HG03196 (cell line): Measurements from ENCODE around the gene FIS1.

Source experiments
- ATAC-seq: cut with Tn5 transposase; IDR thresholded peaks from one replicate; pipeline ENCODE4 v1.9.1; 2021; ENCODE audit not compliant: unreplicated experiment

FIS1 gene

GRCh38 chr7:101235050-101235449, 9.8 kb downstream of the FIS1 start:
- no peak for ATAC-seq

DNA sequence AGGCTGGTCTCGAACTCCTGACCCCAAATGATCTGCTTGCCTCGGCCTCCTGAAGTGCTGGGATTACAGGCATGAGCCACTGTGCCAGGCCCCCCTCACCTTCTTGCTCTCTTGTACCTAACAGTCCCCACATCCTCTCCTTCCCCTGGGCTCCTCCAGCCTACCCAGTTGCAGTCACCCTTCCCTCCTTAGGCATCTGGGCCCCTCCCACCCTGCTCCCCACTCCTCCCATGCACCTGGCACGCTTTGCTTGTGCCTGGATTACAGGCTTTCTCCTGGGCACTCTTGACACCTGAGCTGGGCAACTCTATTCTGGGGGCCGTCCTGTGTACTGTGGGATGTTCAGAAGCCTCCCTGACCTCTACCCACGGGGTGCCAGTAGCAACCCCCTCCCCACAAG, 10.2 kb downstream of the FIS1 start:
- no peak for ATAC-seq

DNA sequence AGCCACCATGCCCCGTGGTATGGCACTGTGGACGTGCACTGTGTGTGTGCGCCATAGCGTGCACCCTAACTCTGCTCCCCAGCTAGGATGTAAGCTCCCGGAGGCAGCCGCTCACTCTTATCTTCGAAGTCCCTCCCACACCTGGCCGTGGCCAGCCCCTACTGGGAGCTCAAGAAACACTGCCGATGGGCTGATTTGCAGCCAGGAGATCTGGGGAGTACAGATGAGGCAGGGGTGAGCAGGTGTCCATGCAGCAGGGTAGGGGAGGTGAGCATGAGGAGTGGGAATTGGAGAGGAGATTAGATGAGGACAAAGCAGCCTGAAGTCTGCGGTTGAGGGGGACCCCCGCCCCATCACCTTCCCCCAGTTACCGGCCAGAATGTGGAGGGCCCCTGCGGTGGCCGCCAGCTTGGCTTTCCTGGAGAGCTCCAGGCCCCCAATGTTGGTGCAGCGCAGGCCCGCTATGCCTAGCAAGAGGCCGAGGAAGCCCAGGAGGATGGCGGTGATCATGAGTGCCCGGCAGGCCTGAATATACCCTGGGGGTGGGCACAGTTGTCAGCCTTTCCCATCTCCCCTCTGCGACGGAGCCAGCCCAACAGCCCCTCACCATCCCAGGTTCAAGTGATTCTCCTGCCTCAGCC, 10.9 kb downstream of the FIS1 start:
- no peak for ATAC-seq

- ATAC-seq, result no peak
Observed at GRCh38 chr7:101232141-101232850, 12.6 kb downstream of the FIS1 start.

- ATAC-seq, result no peak
Observed at GRCh38 chr7:101231644-101232043, 13.2 kb downstream of the FIS1 start.

DNA sequence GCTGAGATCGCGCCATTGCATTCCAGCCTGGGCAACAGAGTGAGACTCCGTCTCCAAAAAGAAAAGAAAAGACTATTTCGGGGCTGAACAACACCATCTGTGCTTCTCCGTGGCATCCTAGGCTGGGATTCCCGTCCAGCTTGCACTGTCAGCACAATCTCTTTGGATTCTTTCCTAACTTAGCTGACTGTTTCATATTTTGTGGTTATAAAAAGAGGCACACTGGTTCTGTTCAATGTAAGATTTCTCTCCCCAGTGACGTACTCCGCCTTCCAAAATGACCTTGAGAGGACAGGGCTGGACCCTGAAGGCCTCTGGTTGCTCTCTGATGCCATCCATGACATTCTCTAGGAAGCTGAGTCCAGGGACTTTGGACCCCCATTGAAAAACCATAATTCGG, 18.2 kb downstream of the FIS1 start:
- ATAC-seq, result no peak

GRCh38 chr7:101225650-101226049, 19.2 kb downstream of the FIS1 start:
- no peak for ATAC-seq

DNA sequence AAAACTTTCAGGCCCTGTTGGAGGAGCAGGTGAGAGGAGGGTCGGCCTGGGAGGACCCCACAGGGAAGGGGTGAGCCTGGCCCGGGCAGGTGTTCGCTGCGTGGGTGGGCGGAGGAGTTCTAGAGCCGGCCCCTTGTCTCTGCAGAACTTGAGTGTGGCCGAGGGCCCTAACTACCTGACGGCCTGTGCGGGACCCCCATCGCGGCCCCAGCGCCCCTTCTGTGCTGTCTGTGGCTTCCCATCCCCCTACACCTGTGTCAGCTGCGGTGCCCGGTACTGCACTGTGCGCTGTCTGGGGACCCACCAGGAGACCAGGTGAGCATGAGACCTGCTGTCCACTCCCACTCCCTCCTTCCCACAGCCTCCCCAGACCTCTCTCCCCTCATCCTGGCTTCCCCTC, 21.4 kb downstream of the FIS1 start:
- no peak for ATAC-seq

DNA sequence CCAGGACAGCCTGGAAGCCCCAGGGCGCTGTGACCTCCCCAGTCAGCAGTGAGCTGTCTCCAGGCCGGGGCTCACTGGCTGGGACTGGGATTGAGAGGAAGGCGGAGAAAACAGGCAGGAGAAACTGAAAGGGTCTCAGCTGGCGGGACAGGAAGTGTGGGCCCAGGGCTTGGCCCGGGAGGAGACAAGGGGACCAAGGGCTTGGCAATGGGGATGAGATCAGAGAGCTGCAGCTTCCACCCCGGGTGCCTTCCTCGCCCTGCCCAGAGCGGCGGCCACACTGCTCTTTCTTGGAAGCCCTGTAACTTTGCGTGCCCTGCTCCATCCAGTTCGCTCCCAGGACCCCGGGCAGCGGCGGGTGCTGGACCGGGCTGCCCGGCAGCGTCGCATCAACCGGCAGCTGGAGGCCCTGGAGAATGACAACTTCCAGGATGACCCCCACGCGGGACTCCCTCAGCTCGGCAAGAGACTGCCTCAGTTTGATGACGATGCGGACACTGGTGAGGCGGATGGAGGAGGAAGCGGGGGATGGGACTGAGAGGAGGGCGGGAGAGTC, 22.5 kb downstream of the FIS1 start:
- ATAC-seq, result no peak

GRCh38 chr7:101220295-101220694, 24.6 kb downstream of the FIS1 start:
- ATAC-seq, result no peak

DNA sequence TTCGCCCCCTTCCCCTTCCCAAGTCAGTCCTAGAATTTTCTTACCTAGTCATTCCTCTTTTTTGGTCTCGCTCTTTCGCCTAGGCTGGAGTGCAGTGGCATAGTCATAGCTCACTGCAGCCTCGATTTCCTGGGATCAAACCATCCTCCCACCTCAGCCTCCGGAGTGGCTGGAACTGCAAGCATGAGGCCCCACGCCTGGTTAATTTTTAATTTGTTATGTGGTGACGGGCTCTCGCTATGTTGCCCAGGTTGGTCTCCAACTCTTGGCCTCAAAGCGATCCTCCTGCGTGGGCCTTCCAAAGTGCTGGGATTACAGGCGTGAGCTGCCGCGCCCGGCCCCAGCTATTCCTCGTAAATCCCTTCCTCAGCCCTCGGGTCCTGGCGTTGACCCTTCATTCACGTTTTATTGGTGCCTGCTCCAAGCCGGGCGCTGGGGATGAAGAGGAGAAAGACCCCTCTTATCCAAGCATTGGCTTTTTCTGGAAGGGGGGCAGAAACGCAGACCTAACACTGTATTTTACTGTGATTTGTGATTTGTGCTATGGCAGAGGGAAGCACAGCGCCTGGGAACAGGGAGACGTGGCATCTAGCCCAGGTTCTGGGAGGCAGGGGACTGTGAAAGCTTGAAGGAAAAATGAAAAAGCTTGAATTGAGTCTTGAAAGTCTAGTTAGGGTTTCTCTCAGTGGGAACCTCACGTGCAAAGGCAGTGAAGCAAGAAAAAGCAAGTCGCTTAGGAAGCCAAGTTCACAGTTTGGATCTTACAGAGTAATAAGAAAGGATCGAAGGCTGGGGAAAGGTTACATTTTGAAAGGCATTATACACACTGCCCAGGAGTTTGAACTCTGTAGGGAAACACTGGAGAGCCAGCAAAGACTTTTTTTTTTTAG, 26.4 kb downstream of the FIS1 start:
- no peak for ATAC-seq

- peak; percentile 66 for ATAC-seq
Observed at GRCh38 chr7:101217388-101218235, 27.3 kb downstream of the FIS1 start, which contains the start of the genes PLOD3 and ZNHIT1. Gene PLOD3, minus strand, starts transcription at chr7:101217581. Its CDS starts 307 bp downstream, at chr7:101217274. Gene ZNHIT1, plus strand, starts transcription at chr7:101218165. Its CDS starts 31 bp downstream, at chr7:101218196.

DNA sequence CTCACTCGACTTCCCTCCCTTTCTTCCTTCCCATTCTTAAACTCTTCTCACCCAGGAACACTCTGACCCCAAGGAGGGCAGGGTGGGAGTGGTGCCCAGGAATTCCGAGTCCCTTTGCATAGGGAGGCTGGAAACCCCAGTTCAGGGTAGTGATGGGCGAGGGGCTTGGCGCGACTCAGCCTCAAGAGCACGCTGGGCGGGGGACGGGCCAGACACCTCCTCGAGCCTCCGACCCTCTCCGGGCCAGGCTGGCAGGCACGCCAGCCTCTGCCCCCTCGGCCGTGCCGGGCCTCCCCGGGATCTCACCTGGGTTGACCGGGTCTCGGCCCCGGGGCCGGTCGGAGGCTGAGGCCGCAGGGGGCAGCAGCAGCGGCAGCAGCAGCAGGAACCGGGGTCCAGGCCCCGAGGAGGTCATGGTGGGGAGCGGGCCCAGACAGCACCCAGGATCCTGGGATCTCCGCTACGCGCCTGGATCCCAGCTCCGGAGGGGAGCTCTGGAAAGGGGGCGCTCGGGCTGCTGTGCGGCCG, 28.0 kb downstream of the FIS1 start:
- ATAC-seq, result peak; percentile 15

DNA sequence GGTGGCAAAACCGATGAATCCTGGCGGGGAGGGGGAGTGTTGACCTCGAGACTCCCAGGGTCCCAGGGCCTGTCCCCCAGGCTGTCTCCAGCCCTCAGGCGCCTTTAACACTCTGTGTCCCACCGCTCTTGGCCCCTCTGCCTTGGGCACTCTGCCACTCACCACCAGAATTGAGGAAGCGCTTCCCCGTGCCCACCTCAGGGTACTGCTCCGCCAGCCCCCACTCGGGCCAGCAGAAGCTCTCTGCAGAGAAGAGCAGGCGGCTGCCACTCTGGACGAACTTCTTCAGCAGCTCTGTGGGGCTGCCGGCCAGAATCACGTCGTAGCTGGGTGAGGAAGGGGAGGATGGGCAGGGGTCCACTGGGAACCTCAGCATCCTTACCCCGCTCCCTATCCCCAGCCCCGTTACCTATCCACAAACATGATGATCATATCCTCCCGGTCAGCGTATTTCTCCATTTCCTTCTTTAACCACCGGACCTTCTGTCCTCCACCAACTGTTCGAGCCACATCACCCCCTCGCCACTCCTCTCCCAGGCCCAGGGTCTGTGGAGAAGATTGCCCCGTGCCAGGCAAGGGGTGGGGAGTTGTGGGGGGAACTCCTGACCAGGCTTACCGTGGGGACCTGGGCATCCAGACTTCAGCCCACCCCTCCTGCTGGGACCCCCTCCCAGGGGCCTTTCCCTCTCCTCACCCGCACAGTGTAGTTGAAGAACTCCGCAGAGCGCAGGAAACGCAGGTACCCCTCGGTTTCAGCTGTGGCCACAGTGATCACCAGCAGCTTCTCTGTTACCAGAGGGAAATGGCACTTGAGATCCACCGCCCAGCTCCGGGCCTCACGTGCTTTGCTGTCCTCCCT, 28.7 kb downstream of the FIS1 start:
- no peak for ATAC-seq

DNA sequence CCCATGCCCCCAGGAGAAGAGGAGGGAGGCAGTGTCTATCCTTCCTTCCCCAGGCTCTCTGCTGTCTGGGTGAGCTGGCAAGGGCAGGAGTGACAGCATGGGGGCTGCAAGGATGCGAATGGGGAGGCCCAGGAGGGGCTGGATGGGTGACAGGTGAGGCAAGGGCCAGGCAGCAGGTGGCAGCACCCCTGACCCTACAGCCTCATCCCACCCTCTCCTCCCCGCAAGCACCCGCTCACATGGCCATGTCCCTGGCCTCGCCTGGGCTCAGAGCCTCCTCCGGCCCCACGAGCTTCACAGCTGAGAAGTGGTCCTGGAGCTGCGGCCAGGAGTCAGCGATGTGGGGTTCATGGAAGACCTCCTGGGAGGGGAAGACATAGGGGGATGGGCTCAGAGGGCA, 32.9 kb downstream of the FIS1 start:
- no peak for ATAC-seq

- no peak for ATAC-seq
Observed at GRCh38 chr7:101211501-101211900, 33.4 kb downstream of the FIS1 start.

DNA sequence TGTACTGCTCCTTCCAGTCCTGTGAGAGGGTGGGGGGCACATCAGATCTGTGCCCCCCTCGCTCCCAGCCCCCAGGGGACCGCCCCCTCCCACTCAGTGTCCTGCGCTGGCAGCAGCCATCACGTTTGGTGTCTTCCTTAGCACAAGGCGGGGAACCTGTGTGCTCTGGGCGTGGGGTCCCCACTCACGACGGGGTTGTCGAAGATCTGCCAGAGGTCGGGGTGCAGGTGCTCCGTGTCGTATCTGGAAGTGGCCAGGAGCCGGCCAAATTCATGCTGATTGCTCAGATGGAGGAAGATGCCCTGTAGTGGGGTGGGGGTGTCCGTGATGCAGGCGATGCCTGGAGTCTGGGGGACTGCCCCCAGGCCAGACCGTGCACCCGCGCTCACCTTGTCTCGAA, 34.7 kb downstream of the FIS1 start:
- ATAC-seq, result no peak

DNA sequence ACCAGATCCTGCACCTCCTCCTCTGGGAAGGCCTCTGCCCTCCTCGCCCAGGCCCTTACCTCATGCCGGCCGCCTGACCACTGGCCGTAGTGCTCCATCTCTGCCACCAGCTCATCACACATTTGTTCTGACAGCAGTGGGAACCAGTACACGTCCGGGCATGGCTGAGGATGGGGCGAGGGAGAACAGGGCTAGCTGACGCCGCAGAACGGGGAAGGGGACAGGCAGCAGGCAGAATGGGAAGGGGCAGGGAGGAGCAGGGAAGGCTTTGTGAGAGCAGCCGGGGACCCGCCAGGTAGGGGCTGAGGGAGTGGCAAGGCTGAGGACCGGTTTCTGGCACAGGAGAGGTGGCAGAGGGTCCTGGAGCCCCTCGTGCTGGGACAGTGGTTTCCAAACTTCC, 36.1 kb downstream of the FIS1 start:
- ATAC-seq, result no peak

DNA sequence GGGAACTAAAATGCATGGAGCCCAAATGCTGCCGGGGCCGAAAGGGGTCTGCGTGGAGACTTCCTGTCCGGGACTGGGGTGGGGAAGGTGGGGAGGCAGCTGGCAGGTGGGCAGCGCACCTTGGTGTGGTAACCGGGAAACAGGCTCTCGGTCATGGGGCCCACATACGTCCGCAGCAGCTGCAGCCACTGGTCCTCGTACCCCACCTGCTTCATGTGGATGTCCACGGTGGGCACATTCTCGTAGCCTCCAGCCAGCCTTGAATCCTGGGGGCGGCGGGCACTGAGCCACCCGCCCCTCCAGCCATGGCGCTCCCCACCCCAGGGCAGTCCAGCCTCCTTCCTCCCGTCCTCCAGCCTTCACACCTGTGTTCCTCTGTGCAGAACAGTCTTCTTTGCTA, 37.4 kb downstream of the FIS1 start:
- no peak for ATAC-seq
